ENCODE measurements around the gene FAM221B.

Gene FAM221B

GRCh38 chr9:35797311-35798109, 31.0 kb downstream of the FAM221B start:
- Histone ChIP-seq H3K9ac (no peak overlapping the region), H3K36me3 (ENCODE audit: insufficient read depth) (no peaks in the 10 kb centered on the region), H2AFZ (ENCODE audit: low read depth) (no peak overlapping the region), H3K4me1 (ENCODE audit: low read depth, poor library complexity, severe bottlenecking) (peaks cover 24% of the 10 kb centered on the region), H3K79me2 (ENCODE audit: insufficient read depth, low read depth) (no peaks in the 10 kb centered on the region), H3K27me3 (ENCODE audit: insufficient read depth, low read depth) (no peaks in the 10 kb centered on the region), H3K27ac (no peak overlapping the region), H4K20me1 (ENCODE audit: insufficient read depth) (no peaks in the 10 kb centered on the region), H3K4me3 (IDR thresholded peaks at IDR 0.05; ENCODE audit: insufficient read depth, low read depth, low read length) (no peak overlapping the region), H3K4me2 (peak overlapping the region; percentile 41; the same call in 1 of the 2 replicates)
- TF ChIP-seq CTCF (conservative IDR thresholded peaks at IDR 0.05; ENCODE audit: low read depth, low read length), result no peak

GRCh38 chr9:35795695-35796094, 32.8 kb downstream of the FAM221B start:
- no peak for TF ChIP-seq CTCF (conservative IDR thresholded peaks at IDR 0.05; ENCODE audit: low read depth, low read length)
- Histone ChIP-seq H3K27me3 (ENCODE audit: insufficient read depth, low read depth) (no peaks in the 10 kb centered on the region), H3K4me3 (IDR thresholded peaks at IDR 0.05; ENCODE audit: insufficient read depth, low read depth, low read length) (no peak overlapping the region), H3K79me2 (ENCODE audit: insufficient read depth, low read depth) (no peaks in the 10 kb centered on the region), H4K20me1 (ENCODE audit: insufficient read depth) (no peaks in the 10 kb centered on the region), H3K4me1 (ENCODE audit: low read depth, poor library complexity, severe bottlenecking) (peaks cover 24% of the 10 kb centered on the region), H3K36me3 (ENCODE audit: insufficient read depth) (no peaks in the 10 kb centered on the region), H2AFZ (ENCODE audit: low read depth) (no peak overlapping the region), H3K9ac (no peak overlapping the region), H3K27ac (no peak overlapping the region), H3K4me2 (no peak overlapping the region)

GRCh38 chr9:35793461-35793860, 35.1 kb downstream of the FAM221B start:
- Histone ChIP-seq H3K9ac (no peak overlapping the region), H3K4me3 (IDR thresholded peaks at IDR 0.05; ENCODE audit: insufficient read depth, low read depth, low read length) (no peak overlapping the region), H3K4me2 (no peak overlapping the region), H3K4me1 (ENCODE audit: low read depth, poor library complexity, severe bottlenecking) (peaks cover 38% of the 10 kb centered on the region), H3K79me2 (ENCODE audit: insufficient read depth, low read depth) (no peaks in the 10 kb centered on the region), H3K36me3 (ENCODE audit: insufficient read depth) (no peaks in the 10 kb centered on the region), H4K20me1 (ENCODE audit: insufficient read depth) (no peaks in the 10 kb centered on the region), H3K27ac (no peak overlapping the region), H2AFZ (ENCODE audit: low read depth) (no peak overlapping the region), H3K27me3 (ENCODE audit: insufficient read depth, low read depth) (no peaks in the 10 kb centered on the region)
- TF ChIP-seq CTCF (conservative IDR thresholded peaks at IDR 0.05; ENCODE audit: low read depth, low read length), result no peak

GRCh38 chr9:35792826-35793225, 35.7 kb downstream of the FAM221B start:
- Histone ChIP-seq H4K20me1 (ENCODE audit: insufficient read depth) (no peaks in the 10 kb centered on the region), H3K27ac (no peak overlapping the region), H3K4me2 (no peak overlapping the region), H3K36me3 (ENCODE audit: insufficient read depth) (no peaks in the 10 kb centered on the region), H3K79me2 (ENCODE audit: insufficient read depth, low read depth) (no peaks in the 10 kb centered on the region), H2AFZ (ENCODE audit: low read depth) (no peak overlapping the region), H3K4me3 (IDR thresholded peaks at IDR 0.05; ENCODE audit: insufficient read depth, low read depth, low read length) (no peak overlapping the region), H3K4me1 (ENCODE audit: low read depth, poor library complexity, severe bottlenecking) (peaks cover 32% of the 10 kb centered on the region), H3K27me3 (ENCODE audit: insufficient read depth, low read depth) (no peaks in the 10 kb centered on the region), H3K9ac (no peak overlapping the region)
- TF ChIP-seq CTCF (conservative IDR thresholded peaks at IDR 0.05; ENCODE audit: low read depth, low read length), result no peak
